GM12872 (cell line): ENCODE measurements around the gene IGF1R.

Experiments used
- TF ChIP-seq, protein P1 (sequence below): IDR thresholded peaks from 3 replicates; pipeline ENCODE4 v1.5.1; 2011; ENCODE audit warnings: low read depth, mild to moderate bottlenecking, low read length, moderate library complexity; ENCODE audit not compliant: insufficient read depth

The IGF1R gene

DNA sequence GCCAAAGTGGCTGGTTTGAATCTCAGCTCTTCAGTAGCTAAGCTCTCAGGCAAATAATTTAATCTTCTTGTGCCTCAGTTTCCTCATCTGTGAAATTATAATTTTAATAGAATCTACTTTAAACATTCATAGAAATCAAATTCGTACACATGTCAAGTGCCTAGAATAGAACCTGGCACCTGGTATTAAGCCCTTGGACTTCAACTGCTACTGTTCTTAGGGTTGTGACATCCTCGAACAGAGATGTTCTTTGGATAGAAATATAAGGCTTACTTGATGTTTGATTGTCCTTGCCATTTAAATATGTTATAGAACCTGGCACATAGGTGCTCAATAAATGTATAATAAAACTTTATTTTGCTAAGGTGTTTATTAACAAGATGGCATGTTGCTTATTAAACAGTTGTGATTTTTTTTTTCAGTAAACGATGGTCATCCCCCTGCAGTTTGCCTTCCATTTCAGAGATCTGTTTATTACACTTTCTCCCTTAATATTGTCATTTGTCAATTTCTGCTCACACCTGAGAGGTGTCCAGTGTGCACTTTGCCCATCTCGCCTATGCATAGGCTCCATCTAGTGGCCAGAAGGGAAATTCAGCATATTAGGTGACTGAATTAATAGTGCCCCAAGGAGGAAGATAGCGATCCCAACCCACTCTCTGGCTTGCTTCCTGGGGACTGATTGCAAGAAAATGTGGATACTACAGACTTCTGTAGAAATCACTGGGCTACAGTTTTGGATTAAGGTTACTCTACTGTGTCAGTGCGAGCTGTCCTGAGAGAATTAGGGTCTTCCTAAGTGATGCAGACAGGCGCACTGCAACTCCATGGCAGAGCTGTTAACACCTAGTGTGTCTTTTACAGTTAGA is 10.7 kb downstream of the IGF1R start:
- TF ChIP-seq, protein P1, sequence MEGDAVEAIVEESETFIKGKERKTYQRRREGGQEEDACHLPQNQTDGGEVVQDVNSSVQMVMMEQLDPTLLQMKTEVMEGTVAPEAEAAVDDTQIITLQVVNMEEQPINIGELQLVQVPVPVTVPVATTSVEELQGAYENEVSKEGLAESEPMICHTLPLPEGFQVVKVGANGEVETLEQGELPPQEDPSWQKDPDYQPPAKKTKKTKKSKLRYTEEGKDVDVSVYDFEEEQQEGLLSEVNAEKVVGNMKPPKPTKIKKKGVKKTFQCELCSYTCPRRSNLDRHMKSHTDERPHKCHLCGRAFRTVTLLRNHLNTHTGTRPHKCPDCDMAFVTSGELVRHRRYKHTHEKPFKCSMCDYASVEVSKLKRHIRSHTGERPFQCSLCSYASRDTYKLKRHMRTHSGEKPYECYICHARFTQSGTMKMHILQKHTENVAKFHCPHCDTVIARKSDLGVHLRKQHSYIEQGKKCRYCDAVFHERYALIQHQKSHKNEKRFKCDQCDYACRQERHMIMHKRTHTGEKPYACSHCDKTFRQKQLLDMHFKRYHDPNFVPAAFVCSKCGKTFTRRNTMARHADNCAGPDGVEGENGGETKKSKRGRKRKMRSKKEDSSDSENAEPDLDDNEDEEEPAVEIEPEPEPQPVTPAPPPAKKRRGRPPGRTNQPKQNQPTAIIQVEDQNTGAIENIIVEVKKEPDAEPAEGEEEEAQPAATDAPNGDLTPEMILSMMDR, result peak; percentile 80

DNA sequence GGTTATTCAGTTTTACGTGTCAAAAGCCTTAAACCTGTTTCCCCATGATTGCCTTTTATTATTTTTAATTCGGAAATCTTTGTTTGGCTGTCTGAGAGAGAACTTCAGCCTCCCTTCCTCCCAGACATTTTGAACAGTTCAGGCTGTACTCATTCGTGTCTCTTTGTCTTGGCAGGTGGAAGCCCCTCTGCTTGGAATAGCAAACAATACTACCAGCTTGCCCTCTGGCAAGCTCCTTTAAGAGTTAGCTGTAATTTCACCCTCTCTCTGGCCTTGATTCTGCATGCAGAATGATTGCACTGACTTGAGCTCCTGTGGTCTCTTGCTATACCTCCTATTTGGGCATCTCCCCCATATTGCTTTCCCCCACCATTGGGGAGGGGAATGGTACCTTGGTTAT is 11.7 kb downstream of the IGF1R start:
- TF ChIP-seq, protein P1, result no peak

DNA sequence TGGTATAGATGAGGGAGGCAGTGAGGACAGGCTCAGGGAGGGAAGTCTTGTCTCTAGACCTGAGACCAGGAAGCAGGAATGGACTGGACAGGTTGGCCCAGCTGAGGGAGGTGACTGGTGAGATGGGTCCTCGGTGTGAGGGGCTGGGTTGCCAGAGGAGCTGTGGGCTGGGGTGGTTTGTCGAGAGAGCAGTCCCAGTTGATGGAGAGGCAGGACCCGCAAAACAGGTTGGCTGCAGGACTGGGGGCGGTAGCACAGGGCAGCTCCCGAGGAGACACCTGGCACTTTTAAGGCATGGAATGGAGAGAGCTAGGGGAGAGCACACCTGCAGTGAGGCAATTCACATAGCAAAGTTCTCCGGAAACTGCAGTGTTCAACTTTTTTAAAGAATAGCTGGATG is 14.7 kb downstream of the IGF1R start:
- TF ChIP-seq, protein P1, result no peak

DNA sequence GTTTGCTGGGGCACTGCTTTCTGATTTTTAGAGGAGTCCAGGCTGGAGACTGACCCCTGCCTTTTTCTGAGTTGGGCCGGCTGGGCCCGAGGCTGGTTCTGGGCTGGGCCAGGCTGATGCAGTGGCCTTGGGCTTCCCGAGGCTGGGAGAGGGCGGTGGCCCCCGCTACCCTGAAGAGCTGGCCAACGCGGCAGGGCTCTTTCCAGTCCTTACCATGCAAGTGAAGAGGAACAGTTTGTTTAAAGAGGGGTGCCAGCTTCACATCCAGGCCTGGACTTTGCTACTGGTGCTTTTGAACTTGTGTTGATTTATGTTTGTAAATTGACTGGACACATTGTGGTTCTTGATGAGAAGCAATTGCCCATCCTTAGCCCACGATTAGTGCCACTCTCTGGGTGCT is 15.3 kb downstream of the IGF1R start:
- TF ChIP-seq, protein P1, result no peak

DNA sequence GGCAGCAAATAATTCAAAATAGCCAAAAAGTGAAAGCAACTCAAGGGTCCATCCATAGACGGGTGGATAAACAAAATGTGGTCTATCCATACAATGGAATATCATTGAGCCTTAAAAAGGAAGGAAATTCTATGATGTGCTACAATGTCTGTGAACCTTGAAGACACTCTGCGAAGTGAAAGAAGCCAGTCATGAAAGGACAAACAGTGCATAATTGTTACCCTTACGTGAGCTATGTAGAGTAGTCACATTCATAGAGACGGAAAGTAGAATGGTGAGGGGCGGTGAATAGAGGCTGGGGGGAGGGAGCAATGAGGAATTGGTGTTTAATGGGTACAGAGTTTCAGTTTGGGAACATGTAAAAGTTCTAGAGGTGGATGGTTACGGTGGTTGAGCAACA is 18.1 kb downstream of the IGF1R start:
- TF ChIP-seq, protein P1, result no peak

DNA sequence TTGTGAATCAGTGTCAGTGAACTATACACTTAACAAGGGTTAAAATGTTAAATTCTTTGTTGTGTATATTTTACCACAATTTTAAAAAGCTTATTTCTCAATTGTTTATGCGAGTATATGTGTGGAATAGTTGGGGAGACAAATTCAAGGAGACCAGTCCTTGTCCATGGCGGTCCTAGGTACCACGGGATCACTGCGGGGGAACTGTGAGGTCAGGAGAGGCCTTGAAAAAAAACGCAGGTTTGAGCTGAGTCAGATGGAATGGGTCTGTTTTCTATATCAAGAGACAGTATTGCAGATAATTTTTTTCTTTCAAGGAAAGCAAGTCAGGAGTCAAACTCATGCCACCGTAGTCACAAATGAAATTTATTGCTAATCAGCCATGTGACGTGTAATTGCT is 18.5 kb downstream of the IGF1R start:
- TF ChIP-seq, protein P1, result no peak

DNA sequence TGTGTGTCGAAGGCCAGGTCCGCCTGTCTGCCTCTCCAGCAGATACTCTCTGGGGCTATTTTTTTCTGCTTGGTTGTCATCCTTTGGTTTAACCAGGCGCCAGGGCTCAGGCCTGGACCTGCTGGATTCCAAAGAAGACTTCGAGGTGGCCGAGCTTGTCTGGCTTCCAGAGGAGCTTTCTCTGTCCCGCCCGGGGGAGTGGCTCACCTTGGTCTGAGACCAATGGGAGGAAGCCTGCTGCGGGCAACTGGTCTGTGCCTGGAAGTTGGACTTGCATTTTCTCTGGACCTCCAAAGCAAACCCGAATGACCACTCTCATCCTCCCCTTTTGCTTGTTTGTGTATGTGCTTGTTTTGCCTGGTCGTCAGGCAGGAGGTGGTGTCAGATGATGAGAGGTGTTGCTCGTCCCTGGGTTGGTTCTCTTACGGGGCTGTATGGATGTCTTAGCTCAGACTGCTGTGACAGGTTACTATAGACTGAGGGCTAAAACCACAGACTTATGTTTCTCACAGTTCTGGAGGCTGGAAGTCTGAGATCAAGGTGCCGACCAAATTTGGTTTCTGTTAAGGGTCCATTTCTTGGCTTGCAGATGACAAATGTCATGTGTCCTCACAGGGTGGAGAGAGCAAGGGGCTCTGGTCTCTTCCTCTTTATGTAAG is 19.3 kb downstream of the IGF1R start:
- TF ChIP-seq, protein P1, result no peak
